SK-N-SH treated with all-trans-retinoic acid at 6 μM for 48 hours (cell line): ENCODE results near the gene ZC3H13.

Source experiments
- ATAC-seq: fragments of 200-7000 bp; cut with Tn5 transposase; 3 replicates; pipeline ENCODE4 v1.9.1; 2020; ENCODE audit warnings: mild to moderate bottlenecking, moderate library complexity
- ARNTL ChIP-seq: fragments of 450-650 bp; formaldehyde crosslinking; IDR thresholded peaks from 2 replicates; pipeline ENCODE4 v1.5.0; 2020; ENCODE audit warnings: low read depth, mild to moderate bottlenecking, moderate library complexity, borderline replicate concordance
- BACH2 ChIP-seq: fragments of 250-450 bp; sonication (Bioruptor Pico); IDR thresholded peaks from 2 replicates; pipeline ENCODE4 v1.9.0; 2021; ENCODE audit warnings: mild to moderate bottlenecking, borderline replicate concordance
- CREB5 ChIP-seq: fragments of 250-450 bp; sonication (Bioruptor Pico); IDR thresholded peaks from 2 replicates; pipeline ENCODE4 v1.5.1; 2020; ENCODE audit warnings: low read depth, mild to moderate bottlenecking, moderate library complexity
- CSDC2 ChIP-seq: fragments of 250-450 bp; sonication (Bioruptor Pico); IDR thresholded peaks from 2 replicates; pipeline ENCODE4 v1.5.0; 2020; ENCODE audit warnings: mild to moderate bottlenecking, moderate library complexity
- ESRRG ChIP-seq: fragments of 250-450 bp; sonication (Bioruptor Pico); IDR thresholded peaks from 2 replicates; pipeline ENCODE4 v1.6.1; 2021; ENCODE audit warnings: mild to moderate bottlenecking
- GLIS3 ChIP-seq: fragments of 250-450 bp; sonication (Bioruptor Pico); IDR thresholded peaks from 2 replicates; pipeline ENCODE4 v1.5.0; 2020; ENCODE audit warnings: mild to moderate bottlenecking, moderate library complexity
- ISL1 ChIP-seq: fragments of 250-450 bp; sonication (Bioruptor Pico); IDR thresholded peaks from 2 replicates; pipeline ENCODE4 v2.1.2; 2022; ENCODE audit warnings: mild to moderate bottlenecking, moderate library complexity
- OSR1 ChIP-seq: fragments of 250-450 bp; sonication (Bioruptor Pico); IDR thresholded peaks from 2 replicates; pipeline ENCODE4 v1.8.0; 2022; ENCODE audit warnings: moderate library complexity, mild to moderate bottlenecking, inconsistent platforms
- POU6F1 ChIP-seq: fragments of 250-450 bp; sonication (Bioruptor Pico); IDR thresholded peaks from 2 replicates; pipeline ENCODE4 v1.8.0; 2021; ENCODE audit warnings: low read depth, mild to moderate bottlenecking, moderate library complexity, borderline replicate concordance
- PPARA ChIP-seq: fragments of 250-450 bp; sonication (Bioruptor Pico); IDR thresholded peaks from 2 replicates; pipeline ENCODE4 v1.5.0; 2020; ENCODE audit warnings: mild to moderate bottlenecking, borderline replicate concordance
- RARB ChIP-seq: fragments of 250-450 bp; sonication (Bioruptor Pico); IDR thresholded peaks from 2 replicates; pipeline ENCODE4 v1.8.0; 2021; ENCODE audit warnings: mild to moderate bottlenecking, moderate library complexity
- SNAI2 ChIP-seq: fragments of 250-450 bp; sonication (Bioruptor Pico); IDR thresholded peaks from 2 replicates; pipeline ENCODE4 v1.5.0; 2020; ENCODE audit warnings: mild to moderate bottlenecking, moderate library complexity
- TOX ChIP-seq: fragments of 250-450 bp; sonication (Bioruptor Pico); IDR thresholded peaks from 2 replicates; pipeline ENCODE4 v1.8.0; 2021; ENCODE audit warnings: mild to moderate bottlenecking, moderate library complexity, borderline replicate concordance
- TSHZ2 ChIP-seq: fragments of 250-450 bp; sonication (Bioruptor Pico); IDR thresholded peaks from 2 replicates; pipeline ENCODE4 v1.5.0; 2020; ENCODE audit warnings: mild to moderate bottlenecking, moderate library complexity
- ZC3H10 ChIP-seq: fragments of 250-450 bp; sonication (Bioruptor Pico); IDR thresholded peaks from 2 replicates; pipeline ENCODE4 v1.5.1; 2021; ENCODE audit warnings: mild to moderate bottlenecking, moderate library complexity
- ZFP3 ChIP-seq: fragments of 250-450 bp; sonication (Bioruptor Pico); IDR thresholded peaks from 2 replicates; pipeline ENCODE4 v1.5.0; 2020; ENCODE audit warnings: mild to moderate bottlenecking, moderate library complexity
- ZFP30 ChIP-seq: fragments of 450-650 bp; formaldehyde crosslinking; IDR thresholded peaks from 2 replicates; pipeline ENCODE4 v1.5.0; 2022; ENCODE audit warnings: mild to moderate bottlenecking, moderate library complexity
- ZNF565 ChIP-seq: fragments of 450-650 bp; formaldehyde crosslinking; conservative IDR thresholded peaks from 2 replicates; pipeline ENCODE4 v1.5.0; 2020; ENCODE audit warnings: low read depth, mild to moderate bottlenecking, moderate library complexity
- ZNF70 ChIP-seq: fragments of 450-650 bp; formaldehyde crosslinking; IDR thresholded peaks from 2 replicates; pipeline ENCODE4 v1.5.0; 2020; ENCODE audit warnings: mild to moderate bottlenecking, moderate library complexity
- ZNF8 ChIP-seq: fragments of 450-650 bp; formaldehyde crosslinking; IDR thresholded peaks from 2 replicates; pipeline ENCODE4 v1.5.0; 2020; ENCODE audit warnings: mild to moderate bottlenecking, moderate library complexity
- TF ChIP-seq, protein P1 (sequence below): fragments of 250-450 bp; sonication (Bioruptor Pico); IDR thresholded peaks from 2 replicates; pipeline ENCODE4 v1.5.1; 2021; ENCODE audit warnings: mild to moderate bottlenecking, moderate library complexity
- TF ChIP-seq, protein P2 (sequence below): fragments of 250-450 bp; sonication (Bioruptor Pico); IDR thresholded peaks from 2 replicates; pipeline ENCODE4 v1.8.0; 2020; ENCODE audit warnings: mild to moderate bottlenecking, moderate library complexity, borderline replicate concordance

The ZC3H13 gene

GRCh38 chr13:46039411-46040182 is 12.9 kb downstream of the ZC3H13 start:
- ATAC-seq = no peak
- TF ChIP-seq OSR1 (no peak), SNAI2 (no peak), ZNF565 (no peak), ZNF70 (CRISPR knock-in tag) (no peak), RARB (CRISPR knock-in tag) (no peak), GLIS3 (CRISPR knock-in tag) (no peak), ESRRG (CRISPR knock-in tag) (no peak), ZNF8 (CRISPR knock-in tag) (no peak), PPARA (no peak), TOX (CRISPR knock-in tag) (no peak), ISL1 (CRISPR knock-in tag) (no peak), CSDC2 (CRISPR knock-in tag) (no peak), ZFP3 (CRISPR knock-in tag) (no peak), ZC3H10 (CRISPR knock-in tag) (no peak), CREB5 (CRISPR knock-in tag) (no peak), BACH2 (CRISPR knock-in tag) (no peak)
- TF ChIP-seq, protein P1, sequence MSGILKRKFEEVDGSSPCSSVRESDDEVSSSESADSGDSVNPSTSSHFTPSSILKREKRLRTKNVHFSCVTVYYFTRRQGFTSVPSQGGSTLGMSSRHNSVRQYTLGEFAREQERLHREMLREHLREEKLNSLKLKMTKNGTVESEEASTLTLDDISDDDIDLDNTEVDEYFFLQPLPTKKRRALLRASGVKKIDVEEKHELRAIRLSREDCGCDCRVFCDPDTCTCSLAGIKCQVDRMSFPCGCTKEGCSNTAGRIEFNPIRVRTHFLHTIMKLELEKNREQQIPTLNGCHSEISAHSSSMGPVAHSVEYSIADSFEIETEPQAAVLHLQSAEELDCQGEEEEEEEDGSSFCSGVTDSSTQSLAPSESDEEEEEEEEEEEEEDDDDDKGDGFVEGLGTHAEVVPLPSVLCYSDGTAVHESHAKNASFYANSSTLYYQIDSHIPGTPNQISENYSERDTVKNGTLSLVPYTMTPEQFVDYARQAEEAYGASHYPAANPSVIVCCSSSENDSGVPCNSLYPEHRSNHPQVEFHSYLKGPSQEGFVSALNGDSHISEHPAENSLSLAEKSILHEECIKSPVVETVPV (CRISPR knock-in tag) = no peak

GRCh38 chr13:46038296-46038695 is 14.2 kb downstream of the ZC3H13 start:
- no peak for ATAC-seq
- no peak for TF ChIP-seq ZFP30 (CRISPR knock-in tag)
- TF ChIP-seq ARNTL (CRISPR knock-in tag) = no peak
- no peak for TF ChIP-seq BACH2 (CRISPR knock-in tag)
- no peak for TF ChIP-seq ISL1 (CRISPR knock-in tag)
- TF ChIP-seq OSR1 = no peak
- no peak for TF ChIP-seq POU6F1 (CRISPR knock-in tag)
- TF ChIP-seq ZNF8 (CRISPR knock-in tag) = no peak
- TF ChIP-seq, protein P2, sequence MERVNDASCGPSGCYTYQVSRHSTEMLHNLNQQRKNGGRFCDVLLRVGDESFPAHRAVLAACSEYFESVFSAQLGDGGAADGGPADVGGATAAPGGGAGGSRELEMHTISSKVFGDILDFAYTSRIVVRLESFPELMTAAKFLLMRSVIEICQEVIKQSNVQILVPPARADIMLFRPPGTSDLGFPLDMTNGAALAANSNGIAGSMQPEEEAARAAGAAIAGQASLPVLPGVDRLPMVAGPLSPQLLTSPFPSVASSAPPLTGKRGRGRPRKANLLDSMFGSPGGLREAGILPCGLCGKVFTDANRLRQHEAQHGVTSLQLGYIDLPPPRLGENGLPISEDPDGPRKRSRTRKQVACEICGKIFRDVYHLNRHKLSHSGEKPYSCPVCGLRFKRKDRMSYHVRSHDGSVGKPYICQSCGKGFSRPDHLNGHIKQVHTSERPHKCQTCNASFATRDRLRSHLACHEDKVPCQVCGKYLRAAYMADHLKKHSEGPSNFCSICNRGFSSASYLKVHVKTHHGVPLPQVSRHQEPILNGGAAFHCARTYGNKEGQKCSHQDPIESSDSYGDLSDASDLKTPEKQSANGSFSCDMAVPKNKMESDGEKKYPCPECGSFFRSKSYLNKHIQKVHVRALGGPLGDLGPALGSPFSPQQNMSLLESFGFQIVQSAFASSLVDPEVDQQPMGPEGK (CRISPR knock-in tag) = no peak
- TF ChIP-seq, protein P1 (CRISPR knock-in tag) = no peak
- TF ChIP-seq ESRRG (CRISPR knock-in tag) = no peak
- no peak for TF ChIP-seq GLIS3 (CRISPR knock-in tag)
- no peak for TF ChIP-seq TSHZ2 (CRISPR knock-in tag)
- no peak for TF ChIP-seq PPARA
- no peak for TF ChIP-seq SNAI2
- TF ChIP-seq CREB5 (CRISPR knock-in tag) = no peak
- no peak for TF ChIP-seq ZNF565
